Gastrocnemius medialis (tissue), 4 donors: ENCODE measurements around the gene MYL4.

Source experiments
- CTCF ChIP-seq, 5 experiments: fragments of 450-650 bp in 3 of 5; fragments of 200-600 bp in 2 of 5; sonication (generic) in 2 of 5; IDR thresholded peaks in 4 of 5; conservative IDR thresholded peaks in 1 of 5; 1 replicate in 4 of 5; 2 replicates in 1 of 5; pipeline ENCODE4 v1.5.1; 2016 to 2019; ENCODE audit warnings: antibody characterized with exemption in 5 of 5, mild to moderate bottlenecking in 3 of 5, moderate library complexity in 3 of 5
- POLR2A ChIP-seq, 2 donors: fragments of 450-650 bp; IDR thresholded peaks; one replicate each; pipeline ENCODE4 v1.6.1; 2017; ENCODE audit warnings: antibody characterized with exemption in 2 of 2, mild to moderate bottlenecking in 2 of 2, moderate library complexity in 2 of 2

- TF ChIP-seq CTCF (IDR thresholded peaks at IDR 0.05 in 4 of 5, conservative IDR thresholded peaks at IDR 0.05 in 1 of 5): no peak
- no peak for TF ChIP-seq POLR2A (IDR thresholded peaks at IDR 0.05)
Observed at GRCh38 chr17:47200325-47200664, 8.9 kb upstream of the MYL4 start.
